GM12873 (cell line): ENCODE results near the gene FZD8.

Experiments
- TF ChIP-seq, protein P1 (sequence below): IDR thresholded peaks from 2 replicates; pipeline ENCODE4 v1.5.1; 2012; ENCODE audit warnings: low read depth, mild to moderate bottlenecking, moderate library complexity, low read length, control low read depth; ENCODE audit not compliant: insufficient read depth; ENCODE audit errors: missing control alignments

FZD8 gene

DNA sequence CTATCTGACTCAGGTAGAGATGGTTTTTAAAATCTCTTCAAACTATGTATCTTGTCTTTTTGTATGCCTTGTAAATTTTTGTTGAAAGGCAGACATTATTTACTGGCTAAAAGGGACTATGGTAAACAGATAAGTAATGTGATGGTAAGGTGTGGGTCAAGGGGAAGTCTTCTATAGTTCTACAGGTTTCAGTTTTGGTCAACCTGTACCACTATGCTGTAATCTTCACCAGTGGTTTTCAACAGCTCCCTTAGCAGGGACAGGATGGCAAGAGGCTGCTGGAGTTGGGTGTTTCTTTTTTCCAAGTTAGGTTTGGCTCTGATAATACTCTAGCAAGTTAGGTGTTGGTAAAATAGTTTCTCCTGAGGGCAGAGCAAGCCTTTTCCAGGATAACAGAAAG is 32.7 kb upstream of the FZD8 start:
- TF ChIP-seq, protein P1, sequence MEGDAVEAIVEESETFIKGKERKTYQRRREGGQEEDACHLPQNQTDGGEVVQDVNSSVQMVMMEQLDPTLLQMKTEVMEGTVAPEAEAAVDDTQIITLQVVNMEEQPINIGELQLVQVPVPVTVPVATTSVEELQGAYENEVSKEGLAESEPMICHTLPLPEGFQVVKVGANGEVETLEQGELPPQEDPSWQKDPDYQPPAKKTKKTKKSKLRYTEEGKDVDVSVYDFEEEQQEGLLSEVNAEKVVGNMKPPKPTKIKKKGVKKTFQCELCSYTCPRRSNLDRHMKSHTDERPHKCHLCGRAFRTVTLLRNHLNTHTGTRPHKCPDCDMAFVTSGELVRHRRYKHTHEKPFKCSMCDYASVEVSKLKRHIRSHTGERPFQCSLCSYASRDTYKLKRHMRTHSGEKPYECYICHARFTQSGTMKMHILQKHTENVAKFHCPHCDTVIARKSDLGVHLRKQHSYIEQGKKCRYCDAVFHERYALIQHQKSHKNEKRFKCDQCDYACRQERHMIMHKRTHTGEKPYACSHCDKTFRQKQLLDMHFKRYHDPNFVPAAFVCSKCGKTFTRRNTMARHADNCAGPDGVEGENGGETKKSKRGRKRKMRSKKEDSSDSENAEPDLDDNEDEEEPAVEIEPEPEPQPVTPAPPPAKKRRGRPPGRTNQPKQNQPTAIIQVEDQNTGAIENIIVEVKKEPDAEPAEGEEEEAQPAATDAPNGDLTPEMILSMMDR: no peak

DNA sequence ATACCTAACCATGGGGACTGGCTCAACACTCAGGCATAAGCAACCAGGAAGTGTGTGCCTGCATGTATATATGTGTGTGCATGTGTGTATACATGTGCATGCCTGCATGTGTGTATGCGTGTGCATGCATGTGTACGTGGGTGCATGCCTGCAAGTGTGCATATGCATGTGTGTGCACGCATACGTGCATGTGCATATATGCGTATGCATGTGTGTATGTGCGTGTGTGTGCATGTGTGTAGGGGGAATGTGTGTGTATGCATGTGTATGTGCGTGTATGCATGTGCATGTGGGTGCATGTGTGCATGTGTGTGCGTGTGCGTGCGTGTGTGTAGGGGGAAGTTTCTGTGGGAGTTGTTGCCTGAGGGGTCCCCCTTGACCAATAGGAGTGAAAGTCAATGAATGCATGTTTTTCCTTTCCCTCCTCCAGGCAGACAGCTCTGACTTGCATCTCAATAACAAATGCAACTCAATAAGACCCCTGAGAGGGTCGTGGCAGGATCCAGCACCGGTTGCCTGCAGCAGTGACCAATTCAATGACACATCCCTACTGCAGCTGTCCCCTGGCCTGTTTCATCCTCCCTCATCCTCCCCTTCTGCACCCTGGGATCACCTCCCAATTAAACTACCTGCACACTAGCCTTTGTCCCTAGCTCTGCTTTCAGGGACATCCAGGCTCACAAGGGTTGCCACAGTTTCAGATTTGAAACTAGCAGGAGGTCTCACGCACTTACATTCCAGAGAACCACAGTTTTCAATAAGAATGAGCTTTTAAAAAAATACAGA is 27.0 kb upstream of the FZD8 start:
- TF ChIP-seq, protein P1: no peak

DNA sequence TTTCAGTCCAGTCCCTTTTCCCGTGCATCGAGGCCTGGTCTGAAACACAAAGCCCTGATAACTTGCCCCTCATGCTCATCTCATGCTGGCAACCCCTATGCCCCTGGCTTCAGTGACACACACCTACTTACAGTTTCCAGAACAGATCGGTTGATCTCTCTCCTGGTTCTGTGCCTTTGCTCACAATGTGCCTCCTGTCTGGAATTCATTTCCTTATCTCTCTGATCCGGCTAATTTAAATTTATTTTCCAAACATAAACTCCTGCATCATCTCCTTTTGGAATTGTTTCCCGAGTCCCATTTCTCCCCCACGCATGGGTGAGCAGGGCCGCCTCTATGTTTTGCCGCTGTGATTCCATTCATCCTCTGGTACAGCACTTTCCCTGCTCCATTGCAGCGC is 25.9 kb upstream of the FZD8 start:
- TF ChIP-seq, protein P1: no peak

DNA sequence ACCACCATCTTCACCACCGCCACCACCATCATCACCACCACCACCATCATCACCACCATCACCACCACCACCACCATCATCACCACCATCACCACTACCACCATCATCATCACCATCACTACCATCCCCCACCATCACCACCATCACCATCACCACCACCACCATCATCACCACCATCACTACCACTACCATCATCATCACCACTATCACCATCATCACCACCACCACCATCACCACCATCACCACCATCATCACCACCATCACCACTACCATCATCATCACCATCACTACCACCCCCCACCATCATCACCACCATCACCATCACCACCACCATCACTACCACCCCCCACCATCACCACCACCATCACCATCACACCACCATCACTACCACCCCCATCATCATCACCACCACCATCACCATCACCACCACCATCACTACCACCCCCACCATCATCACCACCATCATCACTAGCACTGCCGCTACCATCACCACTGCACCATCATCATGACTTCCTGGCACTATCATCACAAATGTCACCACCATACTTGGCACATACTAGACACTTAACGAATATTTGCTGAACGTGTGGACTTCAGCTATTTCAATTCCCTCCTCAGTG is 25.3 kb upstream of the FZD8 start:
- TF ChIP-seq, protein P1: no peak

DNA sequence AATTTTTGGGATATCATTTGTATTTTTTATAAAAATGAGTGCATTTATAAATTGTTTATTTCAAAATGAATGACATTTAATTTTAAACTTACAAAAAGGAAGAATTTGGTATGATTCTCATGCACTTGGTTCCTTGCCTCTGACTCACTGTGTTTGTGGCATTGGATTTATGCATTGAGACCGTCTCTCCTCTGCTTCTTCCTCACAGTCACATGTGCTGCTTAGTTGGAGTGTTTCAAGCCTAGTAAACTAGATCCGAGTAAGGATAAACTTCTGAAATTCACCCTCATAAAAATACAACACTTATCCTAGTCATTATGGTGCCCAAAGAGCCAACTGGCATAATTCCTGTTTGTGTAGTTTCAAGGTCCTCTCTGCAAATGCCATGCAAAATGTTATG is 19.1 kb upstream of the FZD8 start:
- TF ChIP-seq, protein P1: no peak

DNA sequence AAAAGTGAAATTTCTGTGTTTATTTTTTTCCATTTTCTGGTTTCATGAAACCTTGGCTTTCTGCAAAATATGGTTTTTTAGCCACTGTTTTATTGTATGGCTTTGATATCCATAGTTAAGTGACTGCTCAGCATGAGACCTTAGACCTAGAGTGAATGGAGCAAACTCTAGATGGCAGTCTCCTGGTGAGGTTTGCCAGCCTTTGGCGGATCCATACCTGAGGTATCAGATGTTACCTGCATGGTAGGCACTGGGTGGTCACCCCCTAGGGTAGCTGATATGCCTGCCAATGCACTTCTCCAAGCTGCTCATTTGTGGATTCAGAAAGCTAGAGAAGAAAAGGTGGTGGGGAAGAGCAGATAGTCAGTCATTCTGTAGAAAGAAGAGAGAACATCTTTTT is 17.4 kb upstream of the FZD8 start:
- TF ChIP-seq, protein P1: no peak

DNA sequence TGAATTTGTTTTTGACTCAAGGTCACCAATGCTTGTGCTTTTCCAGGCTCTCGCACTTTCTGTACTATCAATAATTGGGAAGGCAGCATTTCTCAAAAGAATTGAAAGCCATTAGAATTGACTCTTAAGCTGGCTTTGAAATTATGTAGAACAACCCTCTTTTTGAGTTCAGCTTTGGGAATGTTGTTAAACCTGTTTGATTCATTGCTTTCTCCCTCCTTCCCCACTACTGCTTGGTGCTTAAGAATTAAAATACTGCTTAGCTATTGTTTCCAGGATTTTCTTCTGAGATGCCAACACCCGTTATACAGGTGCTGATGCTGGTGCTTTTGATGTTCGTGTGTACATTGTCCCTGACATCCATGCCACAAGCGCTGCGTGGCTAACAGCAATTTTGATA is 15.5 kb upstream of the FZD8 start:
- TF ChIP-seq, protein P1: no peak
